ENCODE data around the gene ETV3L.
A peak's percentile ranks its signal among the peaks of the same experiment; 100 is the strongest.

The ETV3L gene

GRCh38 chr1:157099633-157100009 lies at the start of gene ETV3L:
Gene ETV3L, minus strand, starts transcription at chr1:157099808. Its CDS starts 285 bp downstream, at chr1:157099523.
- no peak for DNase-seq

GRCh38 chr1:157147906-157148700 lies 48.5 kb upstream of the ETV3L start:
- no peak for DNase-seq

- DNase-seq: no peak
Observed at GRCh38 chr1:157147037-157147436, 47.4 kb upstream of the ETV3L start.

- no peak for DNase-seq
Observed at GRCh38 chr1:157146244-157146643, 46.6 kb upstream of the ETV3L start.

- DNase-seq: no peak
Observed at GRCh38 chr1:157145076-157145475, 45.5 kb upstream of the ETV3L start.

- DNase-seq: no peak
Observed at GRCh38 chr1:157144509-157144908, 44.9 kb upstream of the ETV3L start.

- DNase-seq: no peak
Observed at GRCh38 chr1:157142765-157143423, 43.3 kb upstream of the ETV3L start.

GRCh38 chr1:157142201-157142600 lies 42.6 kb upstream of the ETV3L start:
- DNase-seq: no peak

GRCh38 chr1:157141212-157141855 lies 41.7 kb upstream of the ETV3L start:
- DNase-seq: no peak

- DNase-seq: no peak
Observed at GRCh38 chr1:157140063-157140588, 40.5 kb upstream of the ETV3L start.

GRCh38 chr1:157139052-157139715 lies 39.6 kb upstream of the ETV3L start:
- no peak for DNase-seq

GRCh38 chr1:157138220-157139051 lies 38.8 kb upstream of the ETV3L start, which contains the start of gene ETV3:
Gene ETV3, minus strand, starts transcription at chr1:157138395. Its CDS starts 2,043 bp downstream, at chr1:157136352.
- peak; percentile 77 for DNase-seq

- no peak for DNase-seq
Observed at GRCh38 chr1:157137408-157138219, 38.0 kb upstream of the ETV3L start.

GRCh38 chr1:157137046-157137407 lies 37.4 kb upstream of the ETV3L start:
- DNase-seq: no peak

- no peak for DNase-seq
Observed at GRCh38 chr1:157136133-157136532, 36.5 kb upstream of the ETV3L start.

GRCh38 chr1:157135646-157136045 lies 36.0 kb upstream of the ETV3L start:
- DNase-seq: no peak

- no peak for DNase-seq
Observed at GRCh38 chr1:157135070-157135469, 35.5 kb upstream of the ETV3L start.

- no peak for DNase-seq
Observed at GRCh38 chr1:157134442-157134841, 34.8 kb upstream of the ETV3L start.

- no peak for DNase-seq
Observed at GRCh38 chr1:157133426-157133825, 33.8 kb upstream of the ETV3L start.

GRCh38 chr1:157132616-157133167 lies 33.1 kb upstream of the ETV3L start:
- DNase-seq: no peak

- no peak for DNase-seq
Observed at GRCh38 chr1:157132111-157132510, 32.5 kb upstream of the ETV3L start.
